DND-41 (cell line): ENCODE data around the gene HTR3D.

Source experiments
- CTCF ChIP-seq: IDR thresholded peaks from 2 replicates; pipeline ENCODE4 v1.5.1; 2012; ENCODE audit warnings: borderline replicate concordance, low read length, moderate library complexity, mild to moderate bottlenecking; ENCODE audit not compliant: poor library complexity, severe bottlenecking; ENCODE audit errors: extremely low read depth
- EZH2 ChIP-seq: IDR thresholded peaks from 3 replicates; pipeline ENCODE4 v1.6.1; 2012; ENCODE audit warnings: borderline replicate concordance, low read depth, mild to moderate bottlenecking, moderate library complexity, low read length, inconsistent platforms; ENCODE audit not compliant: severe bottlenecking

GRCh38 chr3:184068344-184068743 is 36.8 kb downstream of the HTR3D start:
- TF ChIP-seq CTCF (no peak), EZH2 (no peak)
